Stimulated activated CD4-positive, alpha-beta T cell treated with anti-CD3 and anti-CD28 coated beads, Interleukin-4, amount 100 ng/mL, for 4 hours (primary cell): ENCODE results near the gene HES7.
A peak's percentile ranks its signal among the peaks of the same experiment; 100 is the strongest.
"Not testable (repeated sequence)": the region's sequence is repeated elsewhere in the genome, so short reads cannot be mapped to it uniquely, and the experiment has no call there.

ENCODE experiments used
- DNase-seq, 2 experiments: peaks; one replicate each; pipeline ENCODE4 v3.0.0-alpha.2; 2020

HES7 gene

DNA sequence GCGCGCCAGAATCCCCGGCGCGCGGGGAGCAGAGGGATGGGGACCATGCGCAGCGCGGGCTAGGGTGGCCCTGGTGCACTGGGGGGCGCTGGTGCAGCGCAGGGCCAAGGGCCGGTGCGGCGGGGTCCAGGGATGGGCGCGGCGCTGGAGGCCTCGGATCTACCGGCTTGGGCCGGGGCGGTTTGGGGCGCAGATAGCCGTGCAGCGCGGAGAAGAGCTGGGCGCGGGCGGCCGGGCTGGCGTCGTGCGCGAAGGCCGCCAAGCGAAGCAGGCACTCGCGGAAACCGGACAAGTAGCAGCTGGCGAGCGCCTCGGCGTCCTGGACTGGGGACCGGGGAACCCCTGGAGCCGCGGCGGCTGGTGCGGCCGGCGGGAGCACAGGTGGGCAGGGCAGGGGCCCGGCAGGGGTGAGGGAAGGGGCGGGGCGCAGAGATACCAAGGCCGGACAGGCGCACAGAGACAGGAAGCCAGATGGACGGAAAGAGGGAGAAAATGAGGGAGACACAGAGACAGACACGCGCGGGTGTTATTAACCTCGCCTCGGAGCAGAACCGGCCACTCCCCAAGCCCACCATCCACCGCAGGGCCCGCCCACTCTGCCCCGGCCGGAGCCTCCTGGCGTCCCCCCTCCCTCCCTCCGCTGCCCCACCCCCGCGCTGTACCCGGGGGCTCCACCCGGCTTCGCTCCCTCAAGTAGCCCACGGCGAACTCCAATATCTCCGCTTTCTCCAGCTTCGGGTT, 2.1 kb downstream of the HES7 start:
- peak; percentile 25 to 58 for DNase-seq

- no peak for DNase-seq
Measured at GRCh38 chr17:8121407-8121680, 2.6 kb downstream of the HES7 start.

DNA sequence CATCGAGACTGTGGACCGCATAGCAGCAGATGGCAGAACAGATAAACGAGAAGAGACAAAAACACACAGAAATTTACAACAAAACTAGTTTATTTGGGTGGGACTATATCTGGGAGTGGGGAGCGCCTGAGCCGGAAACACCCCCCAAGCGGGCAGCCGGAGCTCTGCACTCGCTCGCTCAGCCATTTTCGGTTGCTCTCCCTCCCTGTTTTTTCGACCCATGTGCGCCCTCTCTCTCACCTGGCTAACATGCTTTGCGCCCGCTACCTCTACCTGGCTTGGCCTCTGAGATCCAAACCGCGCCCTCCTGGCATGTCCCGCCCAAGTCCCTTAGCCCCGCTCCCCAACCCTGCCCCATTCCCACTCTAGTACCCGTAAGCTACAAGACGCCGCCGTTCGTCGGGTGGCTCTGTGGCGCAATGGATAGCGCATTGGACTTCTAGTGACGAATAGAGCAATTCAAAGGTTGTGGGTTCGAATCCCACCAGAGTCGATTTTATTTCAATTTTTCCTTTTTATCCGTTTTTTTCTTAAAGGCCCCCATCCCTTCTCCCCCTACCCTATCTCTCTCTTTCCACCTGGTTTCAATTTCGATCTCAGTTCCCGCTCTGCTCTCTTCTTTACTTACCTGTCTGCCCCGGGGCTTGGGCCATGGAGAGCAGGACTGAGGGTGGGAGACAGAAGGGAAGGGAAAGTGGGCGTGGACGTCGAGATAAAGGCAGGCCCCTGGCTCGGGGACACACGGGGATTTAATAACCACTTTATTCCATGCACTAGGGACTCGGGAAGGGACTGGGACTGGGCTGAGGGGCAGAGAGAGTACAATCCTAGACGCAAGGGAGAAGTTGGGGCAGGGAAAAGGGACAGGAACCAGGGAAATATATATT, 3.1 kb downstream of the HES7 start:
- peak; percentile 75 to 79 for DNase-seq

- DNase-seq = peak; percentile 83 to 90
Measured at GRCh38 chr17:8119581-8120519, 4.1 kb downstream of the HES7 start.

GRCh38 chr17:8118769-8119580, 4.9 kb downstream of the HES7 start:
- DNase-seq = peak; percentile 82 to 84

DNA sequence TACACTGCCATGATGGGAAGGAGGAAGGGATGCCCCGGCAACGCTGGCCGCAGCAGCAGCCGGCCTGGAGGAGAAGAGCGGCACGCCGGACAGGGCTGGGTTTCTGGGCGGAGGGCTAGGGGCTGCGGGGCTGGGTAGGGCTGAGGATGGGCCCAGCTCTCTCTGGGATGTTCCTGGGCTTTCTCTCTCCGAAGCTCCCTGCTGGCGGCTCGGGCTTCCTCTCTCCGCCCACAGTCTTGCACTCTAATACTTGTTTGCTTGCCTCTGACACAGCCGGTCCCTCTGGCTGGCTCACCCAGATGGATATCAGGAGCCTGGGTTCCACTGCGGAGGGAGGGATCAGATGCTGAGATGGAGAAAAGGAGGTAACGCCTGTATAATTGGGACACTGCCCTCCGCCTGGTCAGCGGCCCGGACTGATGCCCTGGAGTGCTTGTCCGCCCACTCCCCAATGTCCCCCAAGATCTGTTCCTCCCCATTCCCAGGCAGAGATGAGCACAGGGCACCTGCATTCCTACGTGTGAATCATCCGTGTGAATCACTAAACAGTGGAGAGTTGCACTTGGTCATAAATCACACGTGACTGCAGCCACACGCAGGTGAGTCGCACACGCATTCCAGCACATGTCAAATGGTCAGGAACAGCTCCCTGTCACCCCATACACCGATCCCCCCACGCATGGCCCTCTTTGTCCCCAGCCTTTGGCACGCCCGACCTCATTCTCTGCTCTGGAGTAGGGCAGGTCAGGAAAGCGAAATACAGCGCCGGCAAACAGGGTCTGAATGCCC, 5.7 kb downstream of the HES7 start, which contains the start of gene ALOXE3:
ALOXE3 (minus strand) TSS at position 535 of the 789 bp plus-strand sequence; CDS start at position 11, 524 bp downstream.
- peak in 1 of 2 experiments; percentile 50 for DNase-seq

- no peak for DNase-seq
Measured at GRCh38 chr17:8117367-8117979, 6.4 kb downstream of the HES7 start.

GRCh38 chr17:8116776-8117175, 7.1 kb downstream of the HES7 start:
- no peak for DNase-seq

DNA sequence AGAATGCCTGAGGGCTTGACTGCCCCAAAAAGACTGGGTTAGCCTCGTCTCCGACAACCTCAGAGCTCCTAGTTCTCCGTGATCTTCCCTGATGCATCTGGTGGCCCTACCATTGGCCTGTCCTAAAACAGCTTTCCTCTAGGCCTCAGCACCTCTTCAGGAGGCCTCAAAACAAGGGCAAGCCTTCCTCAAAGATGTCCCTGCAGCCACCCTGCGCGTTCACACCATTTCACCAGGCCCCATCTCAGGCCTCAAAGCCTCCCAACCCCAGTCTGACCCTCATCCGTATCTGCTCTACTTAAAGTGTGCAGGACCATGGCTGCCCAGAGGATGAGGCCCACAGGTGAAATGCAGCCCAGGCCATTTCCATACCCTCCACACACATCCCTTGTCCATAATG, 13.0 kb downstream of the HES7 start:
- DNase-seq = no peak

- DNase-seq = no peak
Measured at GRCh38 chr17:8110456-8110804, 13.5 kb downstream of the HES7 start.

GRCh38 chr17:8109661-8110455, 14.0 kb downstream of the HES7 start:
- peak; percentile 71 to 81 for DNase-seq

GRCh38 chr17:8108972-8109660, 14.8 kb downstream of the HES7 start:
- no peak for DNase-seq

DNA sequence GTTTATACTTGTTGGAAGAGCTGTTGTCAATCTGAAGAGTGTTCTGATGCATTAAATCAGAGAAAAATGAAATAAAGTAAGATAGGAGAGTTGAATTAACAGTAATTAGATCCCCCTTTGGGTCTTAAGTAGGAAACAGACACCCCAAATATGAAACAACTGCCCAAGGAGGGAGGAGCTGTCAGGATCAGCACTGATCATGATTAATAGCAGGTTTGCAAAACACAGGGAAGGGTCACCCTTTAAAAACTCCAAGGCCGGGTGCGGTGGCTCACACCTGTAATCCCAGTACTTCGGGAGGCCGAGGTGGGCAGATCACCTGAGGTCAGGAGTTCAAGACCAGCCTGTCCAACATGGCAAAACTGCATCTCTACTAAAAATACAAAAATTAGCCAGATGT, 16.9 kb downstream of the HES7 start:
- DNase-seq = not testable (repeated sequence)

GRCh38 chr17:8105957-8106398, 17.9 kb downstream of the HES7 start:
- DNase-seq = no peak

GRCh38 chr17:8104911-8105310, 19.0 kb downstream of the HES7 start:
- no peak for DNase-seq

DNA sequence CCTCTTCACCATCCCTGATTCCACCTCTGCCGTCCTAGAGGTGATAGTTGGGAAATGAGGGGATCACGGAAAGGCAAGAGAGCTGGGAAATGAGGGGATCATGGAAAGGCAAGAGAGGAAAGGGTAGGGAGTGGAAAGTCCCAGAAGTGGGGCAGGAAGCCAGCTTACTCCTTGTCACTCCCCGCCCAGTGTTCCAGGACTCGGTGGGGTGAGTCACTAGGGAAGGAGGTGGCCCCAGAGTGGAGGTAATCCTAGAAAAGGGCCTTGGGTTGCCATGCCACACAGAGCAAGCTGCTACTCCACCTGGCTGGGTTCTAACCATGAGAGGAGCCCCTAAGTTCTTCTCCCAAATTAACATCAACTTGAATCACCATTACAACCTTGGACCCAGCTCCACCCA, 20.4 kb downstream of the HES7 start:
- DNase-seq = no peak

- DNase-seq = no peak
Measured at GRCh38 chr17:8101721-8102120, 22.2 kb downstream of the HES7 start.

DNA sequence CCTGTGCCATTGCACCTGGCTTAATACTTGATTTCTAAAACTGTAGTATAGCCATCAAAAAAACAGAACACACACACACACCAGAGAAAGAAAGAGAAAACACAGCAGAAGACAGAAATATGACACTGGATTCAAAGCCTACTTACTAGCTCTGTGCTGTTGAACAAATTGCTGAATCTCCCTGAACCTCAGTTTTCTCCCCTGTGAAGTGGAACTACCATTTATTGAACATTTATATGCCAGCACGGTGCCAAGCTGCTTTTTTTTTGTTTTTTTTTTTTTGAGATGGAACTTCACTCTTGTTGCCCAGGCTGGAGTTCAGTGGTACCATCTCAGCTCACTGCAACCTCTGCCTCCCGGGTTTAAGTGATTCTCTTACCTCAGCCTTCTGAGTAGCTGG, 23.1 kb downstream of the HES7 start:
- no peak for DNase-seq

DNA sequence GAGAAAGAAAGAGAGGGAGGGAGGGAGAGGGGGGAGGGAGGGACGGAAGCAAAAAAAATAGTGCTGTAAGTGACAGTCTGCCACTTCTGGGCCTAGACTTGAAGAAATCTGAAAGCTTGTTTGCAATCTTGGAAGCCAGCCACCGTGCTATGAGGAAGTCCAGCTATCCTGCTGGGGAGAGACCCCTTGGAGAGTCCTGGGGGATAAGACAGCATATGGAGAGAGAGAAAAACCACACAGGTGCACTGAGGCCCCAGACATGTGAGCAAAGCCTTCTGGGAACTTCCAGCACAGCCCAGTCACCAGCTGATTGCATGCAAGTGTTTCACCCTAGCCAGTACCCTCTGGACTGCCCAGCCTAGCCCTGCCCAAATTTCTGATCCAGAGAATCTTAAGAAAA, 23.8 kb downstream of the HES7 start:
- no peak for DNase-seq
